Inflammatory macrophage treated with lipopolysaccharide for 4 hours (primary cell): ENCODE measurements around the gene FASTKD1.

Source experiments
- DNase-seq: peaks from one replicate; pipeline ENCODE4 v3.0.0-alpha.2; 2020

FASTKD1 gene

DNA sequence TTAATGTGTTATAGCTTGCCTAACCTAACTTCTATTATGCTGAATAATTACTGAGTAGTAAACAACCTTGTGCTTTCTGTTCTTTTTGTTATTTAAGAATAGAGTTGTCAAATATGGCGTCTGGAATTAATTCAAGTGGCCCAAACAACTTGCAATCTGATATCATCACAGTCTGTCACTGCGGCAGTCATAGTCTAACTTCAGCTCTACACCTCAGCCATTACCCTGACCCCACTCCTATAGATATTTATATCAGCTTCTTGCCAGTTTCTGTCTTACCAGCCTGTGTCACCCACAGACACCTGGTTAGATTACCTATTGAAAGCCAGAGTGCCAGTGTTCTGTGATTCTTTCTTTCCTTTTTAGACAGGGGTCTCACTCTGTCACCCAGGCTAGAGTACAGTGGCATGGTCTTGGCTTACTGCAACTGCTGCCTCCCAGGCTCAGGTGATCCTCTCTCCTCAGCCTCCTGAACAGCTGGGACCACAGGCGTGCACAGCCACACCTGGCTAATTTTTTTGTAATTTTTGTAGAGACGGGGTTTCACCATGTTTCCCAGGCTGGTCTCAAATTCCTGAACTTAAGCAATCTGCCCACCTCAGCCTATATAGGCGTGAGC, 78.2 kb downstream of the FASTKD1 start:
- DNase-seq = no peak

DNA sequence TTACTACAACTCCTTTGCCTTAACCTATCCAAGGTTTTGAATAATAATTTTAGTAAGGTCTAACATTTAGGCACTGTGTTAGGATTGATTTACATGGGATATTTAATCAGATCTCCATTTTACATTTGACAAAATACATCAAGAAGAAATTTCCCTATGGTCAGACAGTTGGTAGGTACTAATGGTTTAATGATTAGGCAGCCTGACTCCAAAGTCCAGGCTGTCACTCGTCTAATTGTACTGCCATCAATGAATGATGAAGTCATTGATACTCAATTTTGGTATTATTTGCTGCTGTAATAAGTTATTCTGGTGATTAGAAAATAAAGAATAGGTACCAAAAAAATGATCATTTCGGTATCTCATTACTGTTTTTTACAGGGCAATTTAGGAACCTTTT, 80.3 kb downstream of the FASTKD1 start:
- DNase-seq = no peak

DNA sequence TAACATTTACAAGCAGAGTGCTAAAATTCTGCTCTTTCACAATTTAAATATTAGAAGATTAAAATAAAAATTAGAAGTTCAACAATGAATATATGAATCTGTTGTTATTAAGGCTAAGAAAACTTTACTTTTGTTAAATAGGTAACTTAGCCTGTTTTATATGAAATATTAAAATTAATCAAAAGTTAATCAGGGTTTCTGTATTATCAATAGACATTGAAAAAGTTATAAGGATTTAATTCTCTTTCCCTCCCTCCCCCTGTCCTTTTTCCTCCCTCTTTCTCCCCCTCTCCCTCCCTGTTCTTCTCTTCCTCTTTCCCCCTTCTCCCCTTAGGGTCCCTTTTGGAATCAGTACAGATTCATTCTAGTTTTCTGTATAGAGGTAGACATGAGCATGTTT, 82.3 kb downstream of the FASTKD1 start:
- no peak for DNase-seq

DNA sequence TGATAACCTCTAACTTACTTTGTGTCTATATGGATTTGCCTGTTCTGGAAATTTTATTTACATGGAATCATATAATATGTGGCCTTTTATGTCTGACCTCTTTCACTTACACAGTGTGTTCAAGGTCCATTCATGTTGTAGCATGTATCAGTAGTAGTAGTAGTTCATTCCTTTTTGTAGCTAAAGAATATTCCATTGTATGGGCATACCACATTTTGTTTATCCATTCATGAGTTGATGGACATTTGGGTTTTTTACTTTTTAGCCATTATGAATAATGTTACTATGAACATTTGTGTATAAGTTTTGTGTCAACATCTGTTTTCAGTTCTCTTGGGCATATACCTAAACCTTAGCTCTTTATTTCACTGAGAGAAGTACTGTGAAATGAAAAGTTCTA, 82.8 kb downstream of the FASTKD1 start:
- DNase-seq = no peak

DNA sequence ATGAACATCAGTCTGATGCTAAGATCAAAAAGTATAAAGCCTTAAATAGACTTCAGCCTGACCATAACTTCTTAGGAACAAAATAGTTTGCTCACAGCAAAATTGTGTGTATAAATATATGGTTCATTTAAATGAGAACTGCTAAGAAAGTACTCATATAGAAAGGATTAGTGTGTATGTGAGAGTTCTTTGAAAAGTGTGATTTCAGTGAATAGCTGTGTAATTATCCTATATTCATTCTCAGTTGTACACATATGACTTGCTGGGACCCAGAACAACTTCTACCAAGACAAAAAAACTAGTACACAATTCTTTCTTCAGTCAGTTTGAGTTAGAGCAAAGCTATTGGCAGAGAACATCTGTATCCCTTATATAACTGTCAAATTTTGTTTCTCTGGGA, 87.2 kb downstream of the FASTKD1 start:
- DNase-seq = no peak

DNA sequence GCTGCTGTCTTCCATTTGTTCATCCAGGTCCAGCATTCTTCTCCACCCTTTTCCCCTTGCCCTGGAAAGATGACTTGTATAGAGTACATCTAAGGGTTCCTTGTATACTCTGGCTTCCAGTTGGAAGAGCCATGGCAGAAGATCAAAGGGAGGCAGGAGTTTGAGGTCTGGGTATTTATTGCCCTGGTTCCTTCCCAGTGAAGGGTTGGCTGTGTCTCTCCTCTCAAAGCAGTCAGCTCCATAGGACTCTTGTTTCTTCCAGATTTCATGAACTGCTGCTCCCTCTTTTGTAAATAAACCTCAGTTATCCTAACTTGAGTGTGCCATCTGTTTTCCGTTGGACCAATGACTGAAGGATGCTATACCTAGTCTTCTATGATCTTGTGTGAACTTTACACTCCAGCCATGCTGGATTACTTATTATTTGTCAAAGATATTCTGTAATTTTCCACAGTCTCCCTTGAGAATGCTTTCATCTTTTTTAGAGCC, 88.0 kb downstream of the FASTKD1 start:
- no peak for DNase-seq

DNA sequence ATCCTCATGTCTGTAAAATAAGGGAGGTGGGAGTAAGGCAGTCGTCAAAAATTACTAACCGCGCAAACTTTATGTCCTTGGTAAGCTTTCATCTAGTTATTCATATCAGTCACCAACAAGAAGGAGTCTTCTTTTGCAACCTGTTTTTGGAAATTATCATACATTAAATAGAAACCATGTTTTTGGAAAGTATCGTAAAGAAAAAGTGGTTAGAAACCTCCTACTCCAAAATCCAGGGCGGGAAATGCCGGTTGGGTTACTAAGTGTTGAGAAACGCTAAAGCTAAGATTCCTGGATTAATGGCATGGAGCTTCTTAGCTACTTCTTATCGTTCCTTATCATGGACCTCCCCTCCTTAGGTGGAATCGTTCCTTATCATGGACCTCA, 93.6 kb downstream of the FASTKD1 start:
- DNase-seq = no peak
